GM23338 (cell line): Measurements from ENCODE around the gene WNT1. TPM values are rescaled to one million over a fixed set of nuclear protein-coding genes. Genes with fewer than 3 reads are reported as not detected.

ENCODE experiments used
- polyA plus RNA-seq: library from polyadenylated mRNA; unstranded; fragments of >200 nt; fragmentation: Nextera tagmentation; extraction: Ambion mirVana; gene quantifications from 2 replicates; pipeline ENCODE4 v1.2.1, GENCODE V29; 2016
- small RNA-seq: library from RNA; depleted of rRNA; stranded (forward); fragments of <200 nt; gene quantifications from one replicate; pipeline ENCODE3, GENCODE V24; 2014; ENCODE audit warnings: low replicate concordance
- total RNA-seq: library from RNA; depleted of rRNA; stranded (reverse); fragments of >200 nt; shearing (Covaris generic); gene quantifications from 2 replicates; pipeline ENCODE4 v1.2.3, GENCODE V29; 2014; rRNA removed

The WNT1 gene
- total and polyA plus RNA-seq, 2 experiments from 2014 or later: not detected

Small RNAs within 50 kb of the gene (small RNA-seq; reads per million reads assigned to genes)
- not detected for gene RNU6-940P

Other genes with a start within 250 kb of the WNT1 start
- 11.8 and 16.5 TPM in 2 replicates for gene ADCY6, start 189.2 kb upstream of the WNT1 start, total RNA-seq
- gene ADCY6, start 189.2 kb upstream of the WNT1 start, polyA plus RNA-seq: 1.0 and 1.3 TPM in 2 replicates
- 3.4 and 4.1 TPM in 2 replicates for gene CACNB3, start 159.8 kb upstream of the WNT1 start, total RNA-seq
- 6.2 and 6.3 TPM in 2 replicates for gene CACNB3, start 159.8 kb upstream of the WNT1 start, polyA plus RNA-seq
- 78.5 and 93.0 TPM in 2 replicates for gene DDX23, start 126.2 kb upstream of the WNT1 start, total RNA-seq
- gene DDX23, start 126.2 kb upstream of the WNT1 start, polyA plus RNA-seq: 31.7 and 31.8 TPM in 2 replicates
- gene RND1, start 112.5 kb upstream of the WNT1 start, total RNA-seq: 7.4 and 10.4 TPM in 2 replicates
- 7.4 and 9.3 TPM in 2 replicates for gene RND1, start 112.5 kb upstream of the WNT1 start, polyA plus RNA-seq
- 29.5 and 45.0 TPM in 2 replicates for gene FKBP11, start 52.8 kb upstream of the WNT1 start, total RNA-seq
- gene FKBP11, start 52.8 kb upstream of the WNT1 start, polyA plus RNA-seq: 94.9 and 97.2 TPM in 2 replicates
- gene ARF3, start 20.8 kb upstream of the WNT1 start, total RNA-seq: 125 and 130 TPM in 2 replicates
- 53.9 and 57.0 TPM in 2 replicates for gene ARF3, start 20.8 kb upstream of the WNT1 start, polyA plus RNA-seq
- gene WNT10B, start 6.6 kb upstream of the WNT1 start, total RNA-seq: 0.50 TPM in 1 of 2 replicates, not detected in the other
- gene WNT10B, start 6.6 kb upstream of the WNT1 start, polyA plus RNA-seq: not detected in 2 replicates
- 0.04 and 0.10 TPM in 2 replicates for gene DDN, start 21.1 kb downstream of the WNT1 start, total RNA-seq
- 0.12 TPM in 1 of 2 replicates, not detected in the other for gene DDN, start 21.1 kb downstream of the WNT1 start, polyA plus RNA-seq
- 27.2 and 35.4 TPM in 2 replicates for gene PRKAG1, start 40.5 kb downstream of the WNT1 start, total RNA-seq
- 19.1 and 19.9 TPM in 2 replicates for gene PRKAG1, start 40.5 kb downstream of the WNT1 start, polyA plus RNA-seq
- gene KMT2D, start 82.5 kb downstream of the WNT1 start, total RNA-seq: 86.1 and 120 TPM in 2 replicates
- 17.6 and 18.3 TPM in 2 replicates for gene KMT2D, start 82.5 kb downstream of the WNT1 start, polyA plus RNA-seq
- 6.7 and 11.8 TPM in 2 replicates for gene RHEBL1, start 91.7 kb downstream of the WNT1 start, total RNA-seq
- gene RHEBL1, start 91.7 kb downstream of the WNT1 start, polyA plus RNA-seq: 9.4 and 10.7 TPM in 2 replicates
- gene DHH, start 116.5 kb downstream of the WNT1 start, total RNA-seq: not detected in 2 replicates
- 0.09 TPM in 1 of 2 replicates, not detected in the other for gene DHH, start 116.5 kb downstream of the WNT1 start, polyA plus RNA-seq
- 33.9 and 57.0 TPM in 2 replicates for gene LMBR1L, start 132.5 kb downstream of the WNT1 start, total RNA-seq
- 19.8 and 24.3 TPM in 2 replicates for gene LMBR1L, start 132.5 kb downstream of the WNT1 start, polyA plus RNA-seq
- gene TUBA1B, start 153.1 kb downstream of the WNT1 start, total RNA-seq: 2,341 and 2,718 TPM in 2 replicates
- 1,008 and 1,116 TPM in 2 replicates for gene TUBA1B, start 153.1 kb downstream of the WNT1 start, polyA plus RNA-seq
- gene TUBA1A, start 210.8 kb downstream of the WNT1 start, total RNA-seq: 386 and 424 TPM in 2 replicates
- gene TUBA1A, start 210.8 kb downstream of the WNT1 start, polyA plus RNA-seq: 189 TPM in 2 replicates